ENCODE data around the gene DNER. TPM values are rescaled to one million over a fixed set of nuclear protein-coding genes. Genes with fewer than 3 reads are reported as not detected.

Gene DNER
- total RNA-seq, 1 experiment from 2014 or later: 3.7 TPM

GRCh38 chr2:229658004-229658403 is 56.4 kb downstream of the DNER start (continued):
- TF ChIP-seq CDX4 (CRISPR knock-in tag; IDR thresholded peaks at IDR 0.05; ENCODE audit: borderline replicate concordance) (no peak), USF2 (CRISPR knock-in tag; IDR thresholded peaks at IDR 0.05) (no peak), MYBL2 (CRISPR knock-in tag; IDR thresholded peaks at IDR 0.05) (no peak), ZNF317 (CRISPR knock-in tag; IDR thresholded peaks at IDR 0.05; ENCODE audit: borderline replicate concordance, low read depth) (no peak), TEAD1 (CRISPR knock-in tag; IDR thresholded peaks at IDR 0.05) (no peak), FOXJ3 (CRISPR knock-in tag; IDR thresholded peaks at IDR 0.05; ENCODE audit: borderline replicate concordance) (no peak)

GRCh38 chr2:229654437-229654836 is 59.9 kb downstream of the DNER start:
- Mint-ChIP-seq H3K9me3 (no peaks in the 10 kb centered on the region), H3K4me3 (no peak overlapping the region), H3K36me3 (no peaks in the 10 kb centered on the region), H3K4me1 (peaks cover 18% of the 10 kb centered on the region), H3K27me3 (ENCODE audit: low read depth) (no peaks in the 10 kb centered on the region), H3K27ac (no peak overlapping the region)
- ChIA-PET CTCF (no interaction called here), POLR2A (no interaction called here)
- TF ChIP-seq GRHL2 (CRISPR knock-in tag; IDR thresholded peaks at IDR 0.05; ENCODE audit: insufficient replicate concordance, severe bottlenecking): no peak
- TF ChIP-seq ATF6 (CRISPR knock-in tag; IDR thresholded peaks at IDR 0.05): no peak
- no peak for TF ChIP-seq GABPB1 (CRISPR knock-in tag; IDR thresholded peaks at IDR 0.05)
- TF ChIP-seq RELA (CRISPR knock-in tag; IDR thresholded peaks at IDR 0.05; ENCODE audit: borderline replicate concordance): no peak
- TF ChIP-seq ZNF232 (CRISPR knock-in tag; IDR thresholded peaks at IDR 0.05): no peak
- TF ChIP-seq ZNF121 (CRISPR knock-in tag; IDR thresholded peaks at IDR 0.05): no peak
- TF ChIP-seq ZNF416 (CRISPR knock-in tag; IDR thresholded peaks at IDR 0.05): no peak
- TF ChIP-seq CTCF (IDR thresholded peaks at IDR 0.05): no peak
- no peak for TF ChIP-seq ATF1 (CRISPR knock-in tag; IDR thresholded peaks at IDR 0.05)
- no peak for TF ChIP-seq ZNF671 (CRISPR knock-in tag; IDR thresholded peaks at IDR 0.05)
- TF ChIP-seq GTF2I (CRISPR knock-in tag; conservative IDR thresholded peaks at IDR 0.05): no peak
- TF ChIP-seq ZNF425 (CRISPR knock-in tag; conservative IDR thresholded peaks at IDR 0.05): no peak
- no peak for TF ChIP-seq NFE2L1 (CRISPR knock-in tag; IDR thresholded peaks at IDR 0.05)
- TF ChIP-seq AR (CRISPR knock-in tag; IDR thresholded peaks at IDR 0.05): no peak
- TF ChIP-seq ZNF219 (CRISPR knock-in tag; IDR thresholded peaks at IDR 0.05; ENCODE audit: borderline replicate concordance): no peak
- TF ChIP-seq MLX (CRISPR knock-in tag; IDR thresholded peaks at IDR 0.05): no peak
- TF ChIP-seq USF2 (CRISPR knock-in tag; IDR thresholded peaks at IDR 0.05): no peak
- ATAC-seq: no peak
- no peak for DNase-seq (ENCODE audit: low spot score)

Data from WTC11 (cell line).